Erythroblast (primary cell): ENCODE measurements around the gene ADAMTS19.

Experiments
- GATA1 ChIP-seq: IDR thresholded peaks from 2 replicates; pipeline ENCODE4 v1.6.1; 2011; ENCODE audit warnings: low read depth, mild to moderate bottlenecking, control low read depth, low read length, moderate library complexity
- POLR2A ChIP-seq: IDR thresholded peaks from 2 replicates; pipeline ENCODE4 v1.6.1; 2011; ENCODE audit warnings: mild to moderate bottlenecking, low read length

DNA sequence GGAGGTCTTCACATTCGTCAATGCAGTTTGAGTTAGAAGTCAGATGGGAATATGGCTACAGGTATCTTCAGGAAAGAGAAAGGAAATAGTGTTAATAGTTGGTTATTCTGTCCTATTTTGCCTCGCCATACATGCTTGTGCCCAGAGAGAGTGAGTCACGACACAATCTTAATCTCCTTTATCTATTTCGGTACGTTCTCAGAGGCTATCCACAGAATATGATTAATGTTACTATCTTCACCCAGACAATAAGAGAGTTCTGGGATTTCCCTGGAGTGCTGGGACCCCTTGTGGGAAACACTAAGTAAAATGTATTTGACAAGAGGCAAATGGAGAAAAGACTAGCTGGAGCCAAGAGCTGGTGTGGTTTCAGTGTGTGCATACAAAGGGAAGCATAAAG, 313.3 kb downstream of the ADAMTS19 start:
- TF ChIP-seq POLR2A: no peak
- TF ChIP-seq GATA1: no peak
